Adipocyte (in vitro differentiated cells): ENCODE results near the gene MIEN1.
"Not testable (repeated sequence)": the region's sequence is repeated elsewhere in the genome, so short reads cannot be mapped to it uniquely, and the experiment has no call there.

Experiments used
- DNase-seq: peaks from one replicate; pipeline ENCODE4 v3.0.0-alpha.2; 2015; ENCODE audit warnings: low read depth
- H3K27me3 ChIP-seq: replicated peaks from 2 replicates; pipeline ENCODE4 v1.7.0; 2013; ENCODE audit warnings: mild to moderate bottlenecking, low read length, moderate library complexity; ENCODE audit not compliant: control insufficient read depth, insufficient read depth
- H3K36me3 ChIP-seq: 2 replicates; pipeline ENCODE4 v1.7.0; 2013; ENCODE audit warnings: low read length, mild to moderate bottlenecking, moderate library complexity; ENCODE audit not compliant: control insufficient read depth, insufficient read depth, severe bottlenecking
- H3K4me1 ChIP-seq: 2 replicates; pipeline ENCODE4 v1.7.0; 2013; ENCODE audit warnings: mild to moderate bottlenecking, low read length, moderate library complexity; ENCODE audit not compliant: control insufficient read depth, insufficient read depth
- H3K4me3 ChIP-seq: 2 replicates; pipeline ENCODE4 v1.7.0; 2013; ENCODE audit warnings: mild to moderate bottlenecking, low read length, moderate library complexity
- H3K9ac ChIP-seq: 2 replicates; pipeline ENCODE4 v1.7.0; 2013; ENCODE audit warnings: mild to moderate bottlenecking, low read length, moderate library complexity
- H3K9me3 ChIP-seq: 2 replicates; pipeline ENCODE4 v1.7.0; 2013; ENCODE audit warnings: mild to moderate bottlenecking, low read length, moderate library complexity; ENCODE audit not compliant: control insufficient read depth

Gene MIEN1

GRCh38 chr17:39765175-39765574 lies 34.8 kb upstream of the MIEN1 start:
- Histone ChIP-seq H3K4me1 (peaks cover 3% of the 10 kb centered on the region), H3K9me3 (peaks cover 19% of the 10 kb centered on the region), H3K27me3 (peaks cover 35% of the 10 kb centered on the region), H3K9ac (no peak overlapping the region), H3K36me3 (no peaks in the 10 kb centered on the region), H3K4me3 (no peak overlapping the region)
- no peak for DNase-seq

- not testable (repeated sequence) for H3K9ac ChIP-seq, DNase-seq, H3K4me3 ChIP-seq, H3K4me1 ChIP-seq, H3K36me3 ChIP-seq
- Histone ChIP-seq H3K9me3 (peaks cover 19% of the 10 kb centered on the region), H3K27me3 (peaks cover 34% of the 10 kb centered on the region)
These were observed 33.8 kb upstream of the MIEN1 start for GRCh38 chr17:39764171-39764570.

GRCh38 chr17:39763051-39763820 lies 32.9 kb upstream of the MIEN1 start:
- H3K9me3 ChIP-seq, result peaks cover 19% of the 10 kb centered on the region
- no peaks in the 10 kb centered on the region for H3K36me3 ChIP-seq
- no peak overlapping the region for H3K9ac ChIP-seq
- peaks cover 3% of the 10 kb centered on the region for H3K4me1 ChIP-seq
- no peak overlapping the region for H3K4me3 ChIP-seq
- H3K27me3 ChIP-seq, result peaks cover 32% of the 10 kb centered on the region
- no peak for DNase-seq

GRCh38 chr17:39761861-39762496 lies 31.6 kb upstream of the MIEN1 start:
- no peak for DNase-seq
- Histone ChIP-seq H3K36me3 (no peaks in the 10 kb centered on the region), H3K4me1 (peaks cover 3% of the 10 kb centered on the region), H3K9ac (no peak overlapping the region), H3K9me3 (peaks cover 19% of the 10 kb centered on the region), H3K4me3 (no peak overlapping the region), H3K27me3 (peaks cover 27% of the 10 kb centered on the region)

- H3K36me3 ChIP-seq, result no peaks in the 10 kb centered on the region
- DNase-seq, result no peak
- no peak overlapping the region for H3K9ac ChIP-seq
- H3K9me3 ChIP-seq, result no peaks in the 10 kb centered on the region
- H3K27me3 ChIP-seq, result peaks cover 9% of the 10 kb centered on the region
- H3K4me3 ChIP-seq, result no peak overlapping the region
- peaks cover 5% of the 10 kb centered on the region for H3K4me1 ChIP-seq
These were observed 28.9 kb upstream of the MIEN1 start for GRCh38 chr17:39759204-39759603.

- Histone ChIP-seq H3K4me3 (no peak overlapping the region), H3K36me3 (no peaks in the 10 kb centered on the region), H3K4me1 (peaks cover 10% of the 10 kb centered on the region), H3K9ac (no peak overlapping the region), H3K27me3 (peaks cover 9% of the 10 kb centered on the region), H3K9me3 (no peaks in the 10 kb centered on the region)
- DNase-seq, result no peak
These were observed 27.9 kb upstream of the MIEN1 start for GRCh38 chr17:39757931-39758873.

- H3K9ac ChIP-seq, result no peak overlapping the region
- no peaks in the 10 kb centered on the region for H3K36me3 ChIP-seq
- peaks cover 9% of the 10 kb centered on the region for H3K27me3 ChIP-seq
- peaks cover 9% of the 10 kb centered on the region for H3K4me1 ChIP-seq
- DNase-seq, result no peak
- H3K9me3 ChIP-seq, result no peaks in the 10 kb centered on the region
- no peak overlapping the region for H3K4me3 ChIP-seq
These were observed 26.9 kb upstream of the MIEN1 start for GRCh38 chr17:39757176-39757662.

GRCh38 chr17:39756380-39757079 lies 26.2 kb upstream of the MIEN1 start:
- Histone ChIP-seq H3K36me3 (no peaks in the 10 kb centered on the region), H3K27me3 (peaks cover 9% of the 10 kb centered on the region), H3K9ac (no peak overlapping the region), H3K4me1 (peaks cover 9% of the 10 kb centered on the region), H3K4me3 (no peak overlapping the region), H3K9me3 (no peaks in the 10 kb centered on the region)
- DNase-seq, result no peak

- Histone ChIP-seq H3K4me1 (peaks cover 10% of the 10 kb centered on the region), H3K4me3 (no peak overlapping the region), H3K9ac (peak overlapping the region; percentile 88), H3K9me3 (no peaks in the 10 kb centered on the region), H3K36me3 (no peaks in the 10 kb centered on the region), H3K27me3 (peaks cover 9% of the 10 kb centered on the region)
- DNase-seq, result peak; percentile 15
These were observed 25.4 kb upstream of the MIEN1 start for GRCh38 chr17:39755554-39756379.

GRCh38 chr17:39754958-39755553 lies 24.7 kb upstream of the MIEN1 start:
- peak overlapping the region; percentile 88 for H3K9ac ChIP-seq
- H3K27me3 ChIP-seq, result peaks cover 9% of the 10 kb centered on the region
- no peaks in the 10 kb centered on the region for H3K9me3 ChIP-seq
- DNase-seq, result peak; percentile 15
- peaks cover 17% of the 10 kb centered on the region for H3K4me1 ChIP-seq
- H3K4me3 ChIP-seq, result peak overlapping the region; percentile 85
- H3K36me3 ChIP-seq, result no peaks in the 10 kb centered on the region
